OCI-LY1 (cell line): ENCODE results near the gene GNAL.

Experiments used
- H2AFZ ChIP-seq: fragments of 200-600 bp; sonication (generic), shearing (Covaris generic); 2 replicates; pipeline ENCODE4 v1.6.0; 2014; ENCODE audit warnings: antibody characterized with exemption, mild to moderate bottlenecking, low read length
- H3F3A ChIP-seq: fragments of 200-600 bp; sonication (generic), shearing (Covaris generic); 2 replicates; pipeline ENCODE4 v1.6.0; 2014; ENCODE audit warnings: mild to moderate bottlenecking, antibody characterized with exemption, low read length, moderate library complexity; ENCODE audit not compliant: insufficient read depth
- H3K27ac ChIP-seq: fragments of 200-600 bp; sonication (generic); 2 replicates; pipeline ENCODE4 v1.5.1; 2014; ENCODE audit warnings: low read length, mixed run types, mild to moderate bottlenecking, low read depth; ENCODE audit not compliant: poor library complexity, severe bottlenecking
- H3K27me3 ChIP-seq: fragments of 200-600 bp; sonication (generic); 2 replicates; pipeline ENCODE4 v1.6.0; 2014; ENCODE audit warnings: antibody characterized with exemption, mild to moderate bottlenecking, low read length, moderate library complexity; ENCODE audit not compliant: insufficient read depth
- H3K36me3 ChIP-seq: fragments of 200-600 bp; sonication (generic); 2 replicates; pipeline ENCODE4 v1.6.1; 2014; ENCODE audit warnings: mild to moderate bottlenecking, antibody characterized with exemption, low read length, moderate library complexity, mixed read lengths; ENCODE audit not compliant: insufficient read depth
- H3K4me1 ChIP-seq: fragments of 200-600 bp; sonication (generic); 2 replicates; pipeline ENCODE4 v1.5.1; 2014; ENCODE audit warnings: mild to moderate bottlenecking, low read length, moderate library complexity; ENCODE audit not compliant: insufficient read depth, severe bottlenecking
- H3K4me2 ChIP-seq: fragments of 200-600 bp; sonication (generic), shearing (Covaris generic); 2 replicates; pipeline ENCODE4 v1.6.1; 2014; ENCODE audit warnings: low read length
- H3K4me3 ChIP-seq: fragments of 200-600 bp; sonication (generic); 2 replicates; pipeline ENCODE4 v1.5.1; 2014; ENCODE audit warnings: low read length, low read depth, mild to moderate bottlenecking, mixed read lengths; ENCODE audit not compliant: poor library complexity, severe bottlenecking
- H3K79me2 ChIP-seq: fragments of 200-600 bp; shearing (Covaris generic); 2 replicates; pipeline ENCODE4 v1.6.1; 2016; ENCODE audit warnings: mixed run types, low read length, mixed read lengths; ENCODE audit not compliant: insufficient read depth
- H3K9ac ChIP-seq: fragments of 200-600 bp; sonication (generic), shearing (Covaris generic); 2 replicates; pipeline ENCODE4 v1.6.1; 2014; ENCODE audit warnings: mild to moderate bottlenecking, low read length, mixed read lengths
- H3K9me2 ChIP-seq: fragments of 200-600 bp; sonication (generic), shearing (Covaris generic); 2 replicates; pipeline ENCODE4 v1.6.1; 2014; ENCODE audit warnings: low read depth, mild to moderate bottlenecking, low read length, mixed read lengths
- H3K9me3 ChIP-seq: fragments of 200-600 bp; shearing (Covaris generic); 2 replicates; pipeline ENCODE4 v1.6.1; 2014; ENCODE audit warnings: low read length, mixed read lengths
- H4K20me1 ChIP-seq: fragments of 200-600 bp; sonication (generic), shearing (Covaris generic); 2 replicates; pipeline ENCODE4 v1.6.0; 2016; ENCODE audit warnings: mild to moderate bottlenecking, low read length; ENCODE audit not compliant: insufficient read depth
- CTCF ChIP-seq: fragments of 200-600 bp; sonication (generic), shearing (Covaris generic); IDR thresholded peaks from 2 replicates; pipeline ENCODE4 v1.5.1; 2017; ENCODE audit warnings: mild to moderate bottlenecking, antibody characterized with exemption, low read length, moderate library complexity, mixed read lengths
- EZH2 ChIP-seq: fragments of 200-600 bp; sonication (generic), shearing (Covaris generic); IDR thresholded peaks from 2 replicates; pipeline ENCODE4 v1.8.0; 2017; ENCODE audit warnings: borderline replicate concordance, mixed run types, mild to moderate bottlenecking, antibody characterized with exemption, low read length, moderate library complexity, mixed read lengths

GNAL gene

GRCh38 chr18:11672198-11672597 lies 16.9 kb upstream of the GNAL start:
- H3K27ac ChIP-seq: no peak overlapping the region
- no peaks in the 10 kb centered on the region for H3K4me1 ChIP-seq
- no peak overlapping the region for H3K9ac ChIP-seq
- no peaks in the 10 kb centered on the region for H3F3A ChIP-seq
- H4K20me1 ChIP-seq: no peaks in the 10 kb centered on the region
- TF ChIP-seq CTCF (no peak), EZH2 (no peak)
- H3K79me2 ChIP-seq: no peaks in the 10 kb centered on the region
- H3K36me3 ChIP-seq: no peaks in the 10 kb centered on the region
- no peak overlapping the region for H2AFZ ChIP-seq
- H3K9me3 ChIP-seq: no peaks in the 10 kb centered on the region
- H3K27me3 ChIP-seq: 0 out of 2 replicates have a peak, but pooled peaks cover 2% of the 10 kb centered on the region
- H3K4me2 ChIP-seq: no peak overlapping the region
- H3K4me3 ChIP-seq: no peak overlapping the region
- H3K9me2 ChIP-seq: no peaks in the 10 kb centered on the region

DNA sequence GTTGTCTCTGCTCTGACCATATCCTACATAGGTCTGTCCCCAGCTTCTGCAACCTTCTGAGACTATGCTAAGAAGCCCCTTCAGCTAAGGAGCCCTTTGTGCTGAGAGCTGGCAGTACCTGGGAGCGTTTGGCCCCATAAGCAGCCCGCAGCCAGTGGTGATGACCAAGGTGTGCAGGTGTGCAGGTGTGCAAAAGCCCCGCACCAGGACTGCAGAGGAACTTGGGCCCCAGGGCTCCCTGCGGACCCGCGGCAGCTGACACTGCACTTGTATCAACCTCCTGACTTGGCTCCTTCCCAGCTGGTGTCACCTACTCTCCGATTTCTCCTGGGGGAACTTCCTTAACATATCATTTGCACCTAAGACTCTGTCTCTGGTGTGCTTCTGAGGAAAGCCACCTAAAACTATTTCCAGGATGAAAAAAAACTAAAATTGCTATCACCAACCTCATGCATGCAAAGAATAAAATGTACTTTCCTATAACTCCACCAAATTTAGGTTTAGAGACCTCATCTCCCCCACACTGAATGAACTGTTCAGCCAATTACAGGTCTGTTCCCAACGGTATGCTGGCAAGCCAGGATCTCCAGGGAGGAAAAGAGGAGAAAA lies 16.1 kb upstream of the GNAL start:
- no peak overlapping the region for H3K27ac ChIP-seq
- no peak overlapping the region for H3K4me2 ChIP-seq
- no peaks in the 10 kb centered on the region for H3K79me2 ChIP-seq
- H3K9me2 ChIP-seq: no peaks in the 10 kb centered on the region
- H3K9me3 ChIP-seq: no peaks in the 10 kb centered on the region
- no peak overlapping the region for H2AFZ ChIP-seq
- H3K9ac ChIP-seq: no peak overlapping the region
- TF ChIP-seq CTCF (no peak), EZH2 (no peak)
- no peaks in the 10 kb centered on the region for H3K36me3 ChIP-seq
- H3K27me3 ChIP-seq: no peaks in the 10 kb centered on the region
- no peaks in the 10 kb centered on the region for H4K20me1 ChIP-seq
- no peak overlapping the region for H3K4me3 ChIP-seq
- H3F3A ChIP-seq: no peaks in the 10 kb centered on the region
- no peaks in the 10 kb centered on the region for H3K4me1 ChIP-seq

- Histone ChIP-seq H3K27ac (no peak overlapping the region), H3K4me2 (no peak overlapping the region), H3F3A (no peaks in the 10 kb centered on the region), H3K79me2 (no peaks in the 10 kb centered on the region), H2AFZ (no peak overlapping the region), H3K9me3 (no peaks in the 10 kb centered on the region), H3K9me2 (no peaks in the 10 kb centered on the region), H3K27me3 (no peaks in the 10 kb centered on the region), H3K36me3 (no peaks in the 10 kb centered on the region), H3K4me1 (no peaks in the 10 kb centered on the region), H4K20me1 (no peaks in the 10 kb centered on the region), H3K9ac (no peak overlapping the region), H3K4me3 (no peak overlapping the region)
- TF ChIP-seq EZH2 (no peak), CTCF (no peak)
Measured at GRCh38 chr18:11673560-11673959, 15.5 kb upstream of the GNAL start.
